Hindlimb muscle (tissue), 1 donor: ENCODE measurements around the gene IL1A. TPM values are rescaled to one million over a fixed set of nuclear protein-coding genes. Genes with fewer than 3 reads are reported as not detected.

Experiments used
- DNase-seq: peaks from one replicate; pipeline ENCODE4 v3.0.0-alpha.2; 2013
- polyA plus RNA-seq: library from polyadenylated mRNA; unstranded; fragments of 120-200 nt; gene quantifications from one replicate; pipeline ENCODE4 v1.2.1, GENCODE V29; 2013; ENCODE audit not compliant: insufficient read length

Gene IL1A
- polyA plus RNA-seq, 1 donor, result not detected

- DNase-seq, result no peak
Observed at GRCh38 chr2:112792419-112792818, 8.1 kb upstream of the IL1A start.

GRCh38 chr2:112791693-112792230, 7.5 kb upstream of the IL1A start:
- DNase-seq, result no peak

GRCh38 chr2:112791019-112791418, 6.7 kb upstream of the IL1A start:
- DNase-seq, result no peak

GRCh38 chr2:112790305-112790704, 6.0 kb upstream of the IL1A start:
- DNase-seq, result no peak

- no peak for DNase-seq
Observed at GRCh38 chr2:112789186-112789585, 4.9 kb upstream of the IL1A start.

GRCh38 chr2:112788653-112789052, 4.4 kb upstream of the IL1A start:
- DNase-seq, result no peak

GRCh38 chr2:112787729-112788393, 3.6 kb upstream of the IL1A start:
- DNase-seq, result no peak

GRCh38 chr2:112787294-112787693, 3.0 kb upstream of the IL1A start:
- no peak for DNase-seq

GRCh38 chr2:112783187-112783714, 1.0 kb downstream of the IL1A start:
- no peak for DNase-seq

GRCh38 chr2:112782234-112782799, 2.0 kb downstream of the IL1A start:
- no peak for DNase-seq

- DNase-seq, result no peak
Observed at GRCh38 chr2:112779598-112779997, 4.7 kb downstream of the IL1A start.

- no peak for DNase-seq
Observed at GRCh38 chr2:112777036-112777435, 7.3 kb downstream of the IL1A start.

- DNase-seq, result no peak
Observed at GRCh38 chr2:112776113-112776512, 8.2 kb downstream of the IL1A start.

- no peak for DNase-seq
Observed at GRCh38 chr2:112774536-112775285, 9.6 kb downstream of the IL1A start.

- no peak for DNase-seq
Observed at GRCh38 chr2:112773556-112773955, 10.7 kb downstream of the IL1A start.

- DNase-seq, result no peak
Observed at GRCh38 chr2:112772911-112773475, 11.3 kb downstream of the IL1A start.

GRCh38 chr2:112772322-112772721, 12.0 kb downstream of the IL1A start:
- no peak for DNase-seq

- DNase-seq, result no peak
Observed at GRCh38 chr2:112768432-112768831, 15.9 kb downstream of the IL1A start.

GRCh38 chr2:112767693-112768330, 16.5 kb downstream of the IL1A start:
- no peak for DNase-seq

GRCh38 chr2:112765251-112765650, 19.0 kb downstream of the IL1A start:
- DNase-seq, result no peak

- DNase-seq, result peak; percentile 98
Observed at GRCh38 chr2:112764071-112765044, 19.9 kb downstream of the IL1A start, which contains the start of gene CKAP2L. TSS of gene CKAP2L (minus strand) at chr2:112764609. CDS start at chr2:112764598, 11 bp downstream.
